Measurements from ENCODE around the gene CASP7. TPM values are rescaled to one million over a fixed set of nuclear protein-coding genes. Genes with fewer than 3 reads are reported as not detected.

CASP7 gene
- total and polyA plus RNA-seq, 2 donors (not counting 1 experiment from before 2014, with no cell fraction given): 5.7 to 23.9 TPM

GRCh38 chr10:113687037-113687436 is 7.3 kb downstream of the CASP7 start:
- WGBS (ENCODE audit: insufficient coverage): no CpG with 5 or more reads among the region's 4 CpGs
- peaks cover 91% of the 10 kb centered on the region for H3K79me2 ChIP-seq (ENCODE audit: control insufficient read depth, insufficient read depth, low read length)
- Mint-ChIP-seq H3K9me3 (ENCODE audit: insufficient read depth) (peaks cover 26% of the 10 kb centered on the region), H3K4me3 (no peak overlapping the region), H3K4me1 (peaks cover 48% of the 10 kb centered on the region), H3K27ac (no peak overlapping the region), H3K27me3 (no peaks in the 10 kb centered on the region)
- H3K27ac ChIP-seq (ENCODE audit: low read length in 2 of 2): no peak overlapping the region
- POLR2A ChIA-PET: no interaction called here
- ATAC-seq (ENCODE audit: low read depth) (no peak), DNase-seq (no peak)
- no peak overlapping the region for H2AFZ ChIP-seq (ENCODE audit: insufficient read depth, low read depth, low read length, poor library complexity, severe bottlenecking)
- no peak overlapping the region for H3K4me3 ChIP-seq (ENCODE audit: control extremely low read depth in 1 of 5, extremely low read depth in 1 of 5, insufficient read depth in 1 of 5, low read depth in 2 of 5, low read length in 4 of 5)
- peaks cover 3 to 9% of the 10 kb centered on the region in 2 experiments for H3K36me3 ChIP-seq (replicated peaks in 1 of 2; ENCODE audit: control extremely low read depth in 1 of 2, control insufficient read depth in 1 of 2, extremely low read depth in 1 of 2, insufficient read depth in 2 of 2, low read length in 1 of 2)
- no peaks in the 10 kb centered on the region for H3K27me3 ChIP-seq (replicated peaks in 1 of 4; ENCODE audit: control extremely low read depth in 1 of 4, control insufficient read depth in 3 of 4, insufficient read depth in 4 of 4, low read length in 3 of 4)
- H3K9ac ChIP-seq (ENCODE audit: low read length): no peak overlapping the region
- H4K20me1 ChIP-seq (ENCODE audit: control insufficient read depth, insufficient read depth, low read length, poor library complexity, severe bottlenecking): peaks cover 16% of the 10 kb centered on the region
- H3K4me1 ChIP-seq (ENCODE audit: control insufficient read depth in 2 of 2, insufficient read depth in 2 of 2, low read length in 2 of 2): peaks cover 4 to 6% of the 10 kb centered on the region in 2 donors
- H3K9me3 ChIP-seq (ENCODE audit: control extremely low read depth in 1 of 3, control insufficient read depth in 2 of 3, insufficient read depth in 1 of 3, low read length in 2 of 3): peaks cover 8 to 24% (median 18%) of the 10 kb centered on the region in 3 donors
- CTCF ChIA-PET: interaction anchor here (1.2 kb wide), 1 partner anchor 19 kb away, joined by 5 read pairs; no protein-coding TSS in a partner anchor
- no peak for TF ChIP-seq CTCF (IDR thresholded peaks at IDR 0.05)
- no peak for TF ChIP-seq EZH2 (IDR thresholded peaks at IDR 0.05; ENCODE audit: borderline replicate concordance, insufficient read depth, low read depth, low read length, poor library complexity, severe bottlenecking)
- H3K4me2 ChIP-seq (replicated peaks; ENCODE audit: low read depth, low read length, poor library complexity, severe bottlenecking): no peak overlapping the region
- intact Hi-C loops (cut with micrococcal nuclease): loop anchor here (10.0 kb wide), 2 partner anchors 338 to 808 kb away; no protein-coding TSS in a partner anchor

DNA sequence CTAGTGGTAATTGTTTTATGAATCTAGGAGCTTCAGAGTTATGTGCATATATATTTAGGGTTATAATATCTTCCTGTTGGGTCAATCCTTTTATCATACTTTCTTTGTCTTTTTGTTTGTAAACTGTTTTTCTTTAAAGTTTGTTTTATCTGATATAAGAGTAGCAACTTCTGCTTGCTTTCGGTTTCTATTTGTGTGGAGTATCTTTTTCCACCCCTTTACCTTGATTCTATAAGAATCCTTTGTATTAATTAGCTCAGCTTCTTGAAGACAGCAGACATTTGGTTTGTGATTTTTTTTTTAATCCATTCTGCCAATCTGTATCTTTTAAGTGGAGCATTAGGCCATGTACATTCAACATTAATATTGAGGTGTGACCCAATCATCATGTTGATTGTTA is 9.3 kb downstream of the CASP7 start:
- Histone ChIP-seq H3K9me3 (ENCODE audit: control extremely low read depth in 1 of 3, control insufficient read depth in 2 of 3, insufficient read depth in 1 of 3, low read length in 2 of 3) (peaks cover 16 to 44% (median 28%) of the 10 kb centered on the region in 3 donors), H2AFZ (ENCODE audit: insufficient read depth, low read depth, low read length, poor library complexity, severe bottlenecking) (no peak overlapping the region), H3K9ac (ENCODE audit: low read length) (no peak overlapping the region), H3K4me2 (replicated peaks; ENCODE audit: low read depth, low read length, poor library complexity, severe bottlenecking) (no peak overlapping the region), H3K27ac (ENCODE audit: low read length in 2 of 2) (no peak overlapping the region), H3K4me3 (ENCODE audit: control extremely low read depth in 1 of 5, extremely low read depth in 1 of 5, insufficient read depth in 1 of 5, low read depth in 2 of 5, low read length in 4 of 5) (no peak overlapping the region), H3K36me3 (replicated peaks in 1 of 2; ENCODE audit: control extremely low read depth in 1 of 2, control insufficient read depth in 1 of 2, extremely low read depth in 1 of 2, insufficient read depth in 2 of 2, low read length in 1 of 2) (peaks cover 13 to 18% of the 10 kb centered on the region in 2 experiments), H3K79me2 (ENCODE audit: control insufficient read depth, insufficient read depth, low read length) (peaks cover 88% of the 10 kb centered on the region), H3K27me3 (replicated peaks in 1 of 4; ENCODE audit: control extremely low read depth in 1 of 4, control insufficient read depth in 3 of 4, insufficient read depth in 4 of 4, low read length in 3 of 4) (no peaks in the 10 kb centered on the region), H4K20me1 (ENCODE audit: control insufficient read depth, insufficient read depth, low read length, poor library complexity, severe bottlenecking) (peaks cover 28% of the 10 kb centered on the region), H3K4me1 (ENCODE audit: control insufficient read depth in 2 of 2, insufficient read depth in 2 of 2, low read length in 2 of 2) (no peaks in the 10 kb centered on the region)
- H3K27ac Mint-ChIP-seq: no peak overlapping the region
- ChIA-PET POLR2A (no interaction called here), CTCF (no interaction called here)
- no peaks in the 10 kb centered on the region for H3K27me3 Mint-ChIP-seq
- H3K9me3 Mint-ChIP-seq (ENCODE audit: insufficient read depth): peaks cover 31% of the 10 kb centered on the region
- DNase-seq: no peak
- no peak overlapping the region for H3K4me3 Mint-ChIP-seq
- intact Hi-C loops (cut with micrococcal nuclease): loop anchor here (10.0 kb wide), 2 partner anchors 336 to 806 kb away; no protein-coding TSS in a partner anchor
- no CpG with 5 or more reads among the region's 1 CpG for WGBS (ENCODE audit: insufficient coverage)
- peaks cover 32% of the 10 kb centered on the region for H3K4me1 Mint-ChIP-seq
- TF ChIP-seq CTCF (IDR thresholded peaks at IDR 0.05) (no peak), EZH2 (IDR thresholded peaks at IDR 0.05; ENCODE audit: borderline replicate concordance, insufficient read depth, low read depth, low read length, poor library complexity, severe bottlenecking) (no peak)
- ATAC-seq (ENCODE audit: low read depth): no peak

All from B cell (primary cell).